AG20443 (cell line): ENCODE results near the gene SOX6.
A peak's percentile ranks its signal among the peaks of the same experiment; 100 is the strongest.

ENCODE experiments used
- DNase-seq: peaks from one replicate; pipeline ENCODE4 v3.0.0; 2012; ENCODE audit warnings: low spot score, mixed read lengths

SOX6 gene

DNA sequence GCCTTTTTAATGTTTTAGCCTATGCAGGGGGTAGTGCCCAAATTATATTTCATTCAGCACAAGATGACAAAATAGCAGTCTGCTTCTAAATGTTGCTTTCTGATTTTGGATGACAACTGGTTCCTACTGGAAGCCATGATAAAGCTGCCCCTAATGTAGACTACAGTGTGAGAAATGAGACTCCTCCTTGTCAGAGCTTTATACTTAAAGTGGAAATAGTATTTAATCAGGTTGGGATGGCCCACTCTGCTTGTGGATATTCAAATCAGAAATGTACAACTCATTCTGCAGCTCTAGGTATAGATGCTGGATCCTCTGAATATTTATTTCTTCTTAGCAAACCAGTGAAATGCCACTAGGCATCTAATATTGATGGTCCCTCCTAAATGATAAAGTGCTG is 171.3 kb downstream of the SOX6 start:
- DNase-seq: no peak

DNA sequence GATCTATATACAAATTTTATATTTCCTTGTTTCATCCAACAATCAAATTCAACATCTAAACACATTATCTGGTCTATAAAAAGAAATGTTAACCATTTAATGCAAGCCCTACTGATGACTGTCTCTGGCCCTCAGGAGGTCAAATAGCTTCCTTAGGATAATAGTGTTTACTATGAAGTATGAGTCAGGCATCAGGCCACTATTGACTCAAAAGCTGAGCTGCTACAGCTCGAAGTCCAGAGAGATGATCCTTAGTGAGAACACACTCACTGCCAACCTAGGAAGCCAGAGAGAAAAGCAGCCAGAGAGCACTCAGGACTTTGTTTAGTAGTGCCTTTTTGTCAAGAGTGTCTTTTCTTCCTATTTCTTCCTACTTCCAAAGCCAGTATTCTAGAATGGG is 171.8 kb downstream of the SOX6 start:
- peak; percentile 22 for DNase-seq

DNA sequence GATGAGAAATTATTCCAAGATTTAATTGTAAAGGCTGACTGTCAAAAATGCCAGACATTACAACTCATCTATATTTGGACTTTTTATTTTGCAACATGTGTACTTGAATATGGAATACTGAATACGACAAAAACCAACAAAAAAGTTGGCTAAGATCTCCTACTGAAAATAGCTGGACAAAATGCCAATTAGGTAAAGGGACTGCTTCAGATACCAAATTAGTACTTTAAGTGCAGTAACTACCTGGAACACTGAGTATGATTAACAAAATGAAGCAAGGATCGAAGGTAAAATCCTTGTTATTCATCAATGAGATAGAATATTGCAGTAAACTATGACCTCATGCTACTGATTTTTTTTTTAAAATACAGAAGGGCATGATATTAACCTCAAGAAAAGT is 173.8 kb downstream of the SOX6 start:
- DNase-seq: no peak

DNA sequence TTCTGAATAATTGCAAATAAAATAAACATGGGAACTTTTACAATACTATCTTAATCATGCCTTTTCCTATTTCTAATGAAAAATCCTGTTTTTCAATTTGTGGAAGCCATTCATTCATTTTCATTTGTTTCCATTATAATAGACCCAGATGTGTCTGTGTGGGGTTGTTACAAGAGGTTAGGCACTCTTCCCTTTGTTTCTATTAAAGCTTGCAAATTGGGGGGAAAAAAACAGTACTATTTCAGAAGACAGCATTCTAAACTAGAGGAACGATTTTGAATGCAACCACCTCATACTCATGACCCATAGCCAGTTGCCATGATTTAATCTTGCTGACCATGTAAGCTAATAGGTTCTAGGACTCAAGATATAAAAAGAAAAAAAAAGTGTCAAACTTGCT is 175.5 kb downstream of the SOX6 start:
- DNase-seq: no peak

DNA sequence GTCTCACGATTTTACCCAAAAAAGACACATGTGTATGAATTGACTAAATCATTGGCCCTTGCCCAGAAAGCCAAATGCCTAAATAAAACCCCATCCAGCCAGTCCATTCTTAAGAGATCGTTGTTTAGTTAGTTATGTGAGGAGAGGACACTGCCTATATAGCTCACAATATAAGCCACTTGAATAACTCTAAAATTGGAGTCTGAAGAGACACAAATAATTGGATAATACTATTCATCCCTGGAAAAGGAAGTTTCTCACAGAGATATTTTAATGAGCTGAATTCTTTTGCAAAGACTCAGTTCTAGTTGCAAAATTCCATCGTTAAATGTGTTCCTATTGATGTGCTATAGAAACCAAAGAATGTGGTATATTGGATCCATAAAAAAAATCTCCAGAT is 176.7 kb downstream of the SOX6 start:
- DNase-seq: no peak

DNA sequence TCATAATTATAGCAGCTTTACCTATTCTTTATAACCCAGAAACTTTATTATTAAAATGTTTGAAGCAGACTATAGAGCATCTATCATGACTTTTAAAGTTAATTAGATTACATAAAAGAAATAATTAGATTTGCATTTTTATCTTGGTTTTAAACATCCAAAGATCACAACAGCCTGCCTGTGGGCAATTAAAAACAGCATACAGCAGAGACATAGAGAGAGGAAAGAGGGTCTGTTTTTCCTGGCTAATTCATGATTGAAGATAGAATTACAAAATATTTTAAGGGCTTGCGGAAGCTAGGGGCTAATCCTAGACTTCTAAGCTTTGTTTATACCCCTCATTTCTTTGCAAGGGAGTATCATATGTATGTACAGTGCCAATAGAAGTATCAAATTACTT is 178.1 kb downstream of the SOX6 start:
- no peak for DNase-seq

DNA sequence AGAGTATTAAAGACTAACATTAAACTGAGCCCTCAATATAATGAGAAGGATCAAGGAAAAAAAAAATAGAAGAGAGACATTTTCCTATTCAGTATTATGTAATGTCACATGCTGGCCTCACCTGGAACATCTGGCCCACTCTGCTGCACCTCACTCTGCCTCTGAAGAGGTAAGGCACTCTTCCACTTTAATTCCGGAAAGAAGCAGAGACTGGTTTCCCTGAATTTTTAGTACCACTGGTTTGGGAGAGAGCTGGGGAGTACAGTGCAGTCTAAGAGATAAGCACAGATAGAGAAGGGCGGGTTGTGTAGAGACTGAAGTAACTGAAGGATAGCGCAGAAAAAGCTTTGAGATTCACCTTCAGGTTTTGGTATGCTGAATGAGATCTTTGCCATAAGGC is 178.7 kb downstream of the SOX6 start:
- no peak for DNase-seq

DNA sequence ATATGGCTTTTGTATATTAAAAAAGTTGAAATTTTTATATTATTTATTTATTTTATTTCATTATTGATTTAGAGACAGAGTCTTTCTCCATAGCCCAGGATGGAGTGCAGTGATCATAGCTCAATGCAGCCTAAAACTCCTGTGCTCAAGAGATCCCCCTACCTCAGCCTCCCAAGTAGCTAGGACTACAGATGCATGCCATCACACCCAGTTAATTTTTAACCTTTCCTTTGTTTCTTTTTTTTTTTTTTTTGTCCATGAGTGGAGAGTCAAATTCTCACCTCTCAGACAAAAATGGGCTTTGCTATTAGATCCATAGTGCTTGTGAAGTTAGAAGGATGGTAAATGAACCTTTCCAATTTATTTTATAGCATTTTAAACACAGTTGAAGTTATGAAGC is 182.5 kb downstream of the SOX6 start:
- no peak for DNase-seq

DNA sequence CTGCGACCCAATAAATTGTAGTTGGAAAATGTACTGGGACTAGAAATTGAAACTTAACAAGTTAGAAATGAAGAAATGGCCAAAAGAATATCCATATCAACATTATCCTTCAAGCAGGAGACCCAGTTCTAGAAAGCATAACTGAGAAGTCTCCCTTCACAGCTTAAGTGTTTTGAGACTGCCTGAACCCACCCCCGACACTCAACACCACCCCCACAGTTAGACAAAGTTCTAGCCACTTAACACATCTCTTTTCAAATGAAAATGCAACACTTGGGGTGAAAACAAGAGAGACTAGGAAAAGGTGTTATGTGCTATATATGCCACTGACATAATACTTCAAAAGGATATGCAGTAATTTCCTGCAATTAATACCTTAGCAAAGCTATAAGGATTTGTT is 184.5 kb downstream of the SOX6 start:
- DNase-seq: no peak

DNA sequence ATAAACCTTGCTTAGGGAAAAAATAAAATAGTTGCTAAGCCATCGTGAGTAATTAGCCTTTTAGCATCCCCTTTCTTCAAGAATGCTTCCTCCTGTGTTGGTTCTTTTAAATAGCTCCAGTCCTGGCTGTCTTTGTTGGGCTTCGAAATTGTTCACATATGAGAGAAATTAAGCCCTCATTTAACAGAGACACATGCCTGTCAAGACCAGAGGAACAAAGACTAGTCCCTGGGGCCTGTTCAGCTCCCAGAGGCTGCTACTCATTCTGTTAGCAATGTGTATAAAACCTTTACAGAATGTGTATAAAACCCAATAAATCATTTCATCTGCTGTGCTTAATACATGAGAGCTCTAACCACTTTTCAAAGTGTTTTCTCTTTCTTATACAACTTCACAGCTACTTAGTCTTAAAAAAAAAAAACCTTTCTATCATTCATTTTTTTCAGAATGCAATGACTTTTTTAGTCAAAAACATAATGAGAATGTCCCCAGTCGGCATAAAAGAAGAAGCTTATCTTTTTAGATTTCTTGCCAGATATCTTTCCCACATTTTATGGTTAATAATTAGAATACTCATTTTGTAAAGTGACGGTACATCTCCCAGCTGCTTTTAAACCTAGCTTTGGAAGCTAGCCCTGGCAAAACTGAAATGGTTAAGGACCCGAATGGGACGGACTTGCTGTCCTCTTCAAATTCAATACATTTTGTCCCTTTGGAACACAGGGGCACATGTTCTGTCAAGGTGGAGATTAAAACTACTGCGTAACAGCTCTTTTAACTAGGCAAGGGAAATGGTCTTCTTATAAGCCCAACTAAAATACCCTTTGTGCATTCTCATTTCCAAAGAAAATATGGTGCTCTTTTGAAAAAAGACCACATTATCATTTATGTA is 186.1 kb downstream of the SOX6 start:
- peak; percentile 12 for DNase-seq

DNA sequence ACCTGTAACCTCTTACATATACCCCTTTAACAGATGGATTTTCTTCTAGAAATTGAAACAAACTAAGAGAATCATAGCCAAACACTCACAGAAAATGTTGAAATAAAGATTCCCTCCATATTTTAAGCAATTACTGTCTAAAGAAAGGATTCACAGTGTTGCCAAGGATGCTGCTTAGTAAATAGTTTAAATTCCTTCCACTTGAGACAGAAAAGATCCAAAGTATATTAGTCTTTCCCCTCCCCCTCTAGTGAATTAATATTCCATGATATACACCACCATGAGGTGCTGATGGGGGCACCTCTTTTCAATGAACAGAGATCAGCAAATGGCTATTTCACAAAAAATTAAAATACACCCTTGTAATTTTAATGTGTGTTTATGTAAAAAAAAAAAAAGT is 186.8 kb downstream of the SOX6 start:
- DNase-seq: peak; percentile 12

DNA sequence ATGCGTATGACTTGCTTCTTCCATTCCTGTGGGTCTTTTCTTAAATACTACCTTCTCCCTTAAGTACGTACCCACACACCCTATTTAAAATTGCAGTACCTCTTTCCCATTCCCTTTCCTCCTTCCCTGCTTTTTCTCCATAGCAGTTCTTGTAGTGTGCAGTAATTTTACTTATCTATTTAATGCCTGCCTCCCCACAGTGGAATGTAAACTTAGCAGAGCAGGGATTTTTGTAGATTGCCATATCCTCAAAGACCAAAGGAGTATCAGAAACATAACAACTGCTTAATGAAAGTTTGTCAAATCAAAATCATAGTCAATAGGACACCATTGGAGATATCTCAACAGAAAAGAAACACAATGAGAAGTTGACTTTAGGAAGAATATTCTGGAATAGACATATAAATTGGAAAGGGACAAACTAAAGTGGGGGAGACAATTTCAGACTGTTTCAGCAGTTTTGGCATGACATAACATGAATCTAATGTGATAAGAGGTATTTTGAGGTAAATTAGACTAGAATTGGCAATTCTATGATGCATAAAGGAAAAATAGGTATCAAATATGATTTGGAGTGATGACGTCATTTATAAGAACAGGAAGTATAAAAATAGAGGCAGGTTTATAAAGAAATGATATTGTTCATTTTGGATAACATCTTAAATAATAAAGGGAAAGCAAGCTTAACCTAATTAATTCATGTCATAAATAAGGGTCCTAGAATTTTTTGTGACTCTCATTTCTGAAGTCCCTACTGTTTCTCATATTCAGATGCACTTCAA is 188.4 kb downstream of the SOX6 start:
- no peak for DNase-seq

DNA sequence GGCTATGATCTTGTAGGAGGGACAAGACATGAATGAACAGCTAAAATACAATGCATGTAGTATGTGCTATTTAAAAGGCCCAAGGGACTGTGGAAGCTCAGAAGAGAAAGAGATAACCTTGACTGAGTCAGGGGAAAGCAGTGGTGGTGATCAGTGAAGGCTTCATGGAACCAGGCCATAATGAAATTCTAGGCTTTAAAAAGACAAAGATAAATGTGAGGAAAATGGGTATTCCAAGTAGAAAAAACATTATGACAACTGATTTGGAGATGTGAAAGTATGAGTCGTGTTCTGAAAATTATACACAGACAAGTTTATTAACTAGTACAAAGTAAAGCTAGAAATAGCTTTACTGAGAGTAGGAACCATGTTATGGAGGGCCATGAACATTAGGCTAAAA is 189.8 kb downstream of the SOX6 start:
- DNase-seq: no peak

DNA sequence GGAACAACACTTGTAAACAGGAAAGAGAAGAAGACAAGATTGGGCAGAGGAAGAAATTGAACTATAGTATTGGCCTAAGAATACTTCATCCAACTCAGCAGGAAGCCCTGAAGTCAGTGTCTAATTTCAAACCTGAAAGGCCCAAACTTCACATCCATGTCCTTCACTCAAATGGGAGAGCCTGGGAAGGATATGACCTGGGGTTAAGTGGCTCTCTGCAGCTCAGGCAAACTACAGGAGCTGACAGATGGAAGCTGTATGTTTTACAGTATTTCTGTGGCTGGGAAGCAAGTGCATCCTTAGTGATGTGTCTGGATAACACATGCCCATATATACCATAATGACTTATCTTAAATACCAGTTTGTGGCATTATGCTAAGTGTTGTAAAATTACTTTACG is 196.2 kb downstream of the SOX6 start:
- no peak for DNase-seq

DNA sequence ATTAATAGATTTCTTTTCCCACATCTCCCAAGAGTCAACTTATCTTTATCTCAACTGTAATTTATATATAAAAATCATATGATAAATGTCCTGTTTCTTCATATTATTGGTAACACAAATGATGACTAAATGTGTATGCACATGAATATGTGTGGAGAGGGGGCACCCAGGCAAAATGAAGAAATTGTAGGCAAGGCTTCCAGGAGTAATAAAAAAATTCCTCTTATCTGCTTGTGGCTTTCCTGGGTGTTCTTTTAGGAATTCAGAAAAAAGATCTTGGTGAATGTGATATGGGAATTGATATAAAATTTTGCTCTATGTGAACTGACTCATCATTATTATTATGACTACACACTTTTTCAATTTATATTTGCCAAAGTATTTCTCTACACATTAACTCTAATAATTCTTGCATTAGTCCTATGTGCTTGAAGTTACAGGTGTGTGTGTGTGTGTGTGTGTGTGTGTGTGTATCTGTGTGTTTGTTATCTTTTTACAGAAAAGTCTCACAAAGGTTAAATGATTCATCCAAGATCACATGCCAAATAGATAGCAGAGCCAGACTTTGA is 197.8 kb downstream of the SOX6 start:
- DNase-seq: no peak

DNA sequence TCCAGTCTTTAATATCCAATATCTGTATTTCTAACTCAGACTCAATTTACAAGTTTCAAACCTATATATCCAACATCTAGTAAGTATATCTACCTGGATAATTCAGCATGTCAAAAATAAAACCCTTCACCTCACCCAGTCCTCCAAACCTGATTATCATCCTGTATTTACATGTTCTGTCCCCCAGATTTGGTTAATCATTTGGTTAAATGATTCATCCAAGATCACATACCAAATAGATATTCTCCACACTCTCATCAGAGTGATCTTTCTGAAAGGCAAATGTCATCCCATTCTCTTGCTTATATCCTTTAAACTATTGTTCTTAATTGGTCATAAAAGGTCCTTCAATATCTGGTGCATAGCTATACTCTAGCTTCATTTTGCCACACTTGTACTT is 199.0 kb downstream of the SOX6 start:
- no peak for DNase-seq

DNA sequence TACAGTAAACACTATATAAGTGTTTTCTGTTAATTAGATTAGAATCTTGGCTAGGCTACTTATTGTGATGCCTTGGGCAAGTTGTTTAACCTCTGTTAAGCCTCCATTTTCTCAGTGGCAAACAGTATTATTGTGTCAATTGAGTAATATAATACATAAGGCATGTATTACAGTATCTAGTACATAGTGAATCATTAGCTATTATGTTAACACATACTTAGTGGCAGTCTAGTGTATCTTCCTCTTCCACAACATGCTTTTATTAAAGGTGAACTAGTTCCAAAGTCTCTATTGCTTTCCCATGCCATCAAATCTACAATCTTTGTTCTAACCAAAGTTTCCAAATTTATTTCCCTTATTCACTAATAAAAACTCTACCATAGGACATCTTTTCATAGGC is 200.9 kb downstream of the SOX6 start:
- no peak for DNase-seq

DNA sequence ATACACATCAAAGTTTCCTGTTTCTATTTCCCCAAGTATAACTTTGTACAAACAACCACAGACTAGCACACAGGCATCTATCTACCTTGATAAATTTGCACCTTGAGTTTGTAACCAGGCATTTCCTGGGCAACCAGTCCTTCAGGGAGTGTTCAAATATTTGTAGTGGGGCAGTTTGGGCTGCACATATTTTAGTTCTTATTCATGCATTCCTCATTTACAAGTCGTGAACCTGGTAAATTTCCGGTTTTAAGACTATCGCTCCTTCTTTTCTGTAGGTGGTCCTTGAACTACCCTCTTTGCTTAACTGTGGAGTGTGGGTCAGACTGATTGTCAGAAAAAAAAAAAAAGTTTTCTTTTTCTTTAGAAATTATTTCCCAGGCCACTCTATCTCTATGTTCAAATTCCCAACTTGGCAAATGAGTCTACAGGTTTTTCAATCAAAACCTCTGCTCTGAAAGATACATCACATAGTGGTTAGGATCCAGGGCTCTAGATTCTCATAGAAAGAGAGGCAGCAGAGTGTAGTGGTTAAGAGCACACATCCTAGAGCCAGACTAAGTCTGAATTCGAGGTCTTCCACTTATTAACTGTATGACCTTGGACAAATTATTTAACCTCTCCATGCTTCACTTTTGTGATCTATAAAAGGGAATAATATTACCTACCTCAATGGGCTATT is 201.5 kb downstream of the SOX6 start:
- no peak for DNase-seq

DNA sequence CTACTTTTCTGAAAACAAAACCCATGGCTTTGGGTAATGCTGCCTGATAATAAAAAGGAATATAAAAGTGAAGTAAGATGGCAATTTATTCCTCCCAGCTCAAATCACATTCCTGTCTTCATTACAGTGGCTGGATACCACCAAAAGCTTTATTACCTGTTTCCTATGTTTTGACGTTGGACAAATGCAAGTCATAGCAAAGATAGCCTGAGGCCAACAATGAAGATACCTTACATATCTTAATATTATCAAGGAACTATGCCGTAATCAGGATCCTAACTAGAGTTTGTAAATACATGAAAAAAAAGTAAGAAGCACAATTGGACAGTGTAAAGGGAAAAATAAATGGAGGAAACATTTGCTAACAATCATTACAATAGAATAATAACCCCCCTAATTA is 202.4 kb downstream of the SOX6 start:
- DNase-seq: no peak

DNA sequence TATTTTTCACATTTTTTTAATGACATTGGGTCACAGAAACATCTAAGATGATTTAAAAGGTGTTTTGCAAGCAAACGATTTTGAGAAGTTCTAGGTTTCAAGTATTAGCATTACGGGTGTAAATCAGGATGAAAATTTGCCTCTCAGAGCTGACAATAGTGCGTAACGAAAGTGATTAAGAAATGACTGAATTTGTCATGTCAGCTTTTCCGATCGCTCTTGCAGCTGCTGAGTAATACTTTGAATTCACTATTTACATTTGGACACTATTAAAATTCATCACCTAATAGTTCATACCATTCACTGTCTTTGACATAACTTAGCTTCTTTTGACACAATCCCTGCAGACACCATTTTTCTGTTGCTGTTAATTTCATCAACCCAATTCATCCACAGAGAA is 205.2 kb downstream of the SOX6 start:
- DNase-seq: no peak

DNA sequence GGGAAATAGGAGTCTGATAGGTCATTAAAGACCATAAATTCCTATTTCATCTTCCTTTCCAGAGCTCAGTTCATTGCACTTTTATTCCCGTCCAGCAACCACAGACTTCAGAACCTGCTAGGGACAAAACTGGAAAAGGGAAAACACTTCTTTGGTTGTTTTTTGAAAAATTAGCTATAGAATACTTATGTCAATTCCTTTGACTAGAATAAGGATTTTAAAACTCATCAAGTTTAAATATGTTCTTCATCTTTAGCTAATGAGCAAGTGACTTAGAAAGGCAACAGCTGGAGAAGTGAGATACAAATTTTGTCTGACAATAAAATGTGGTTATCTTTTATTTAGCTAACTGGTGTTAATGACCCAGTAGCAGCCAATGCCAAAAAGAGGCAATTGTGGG is 206.9 kb downstream of the SOX6 start:
- DNase-seq: no peak

DNA sequence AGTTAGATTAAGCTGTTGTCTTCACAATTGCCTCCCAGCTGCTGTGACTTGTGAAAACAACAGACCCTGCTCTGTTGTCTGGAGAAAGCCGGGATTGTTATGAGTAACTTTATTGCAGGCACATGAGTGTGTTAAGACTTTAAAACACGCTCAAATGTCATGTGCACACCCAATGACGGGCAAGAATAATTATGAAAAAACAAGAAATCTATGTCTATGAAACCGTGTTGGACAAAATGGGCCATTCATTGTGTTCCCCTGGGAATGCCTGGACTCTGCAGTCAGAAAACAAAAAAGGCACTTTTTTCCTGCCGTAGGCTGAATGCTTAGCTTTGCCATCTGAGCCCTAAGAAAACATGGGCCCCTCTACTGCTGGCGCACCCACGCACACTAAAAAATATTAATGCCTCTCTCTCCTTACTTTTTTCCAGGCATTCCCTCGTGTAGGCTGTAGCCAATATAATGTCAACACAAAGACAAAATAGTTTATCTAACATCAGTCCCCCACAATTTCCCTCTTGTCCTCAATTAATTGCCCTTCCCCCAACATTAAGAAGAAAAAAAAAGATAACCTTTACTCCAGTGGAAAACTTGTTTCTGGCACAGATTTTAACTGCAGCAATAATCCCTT is 207.9 kb downstream of the SOX6 start:
- no peak for DNase-seq
